Neural progenitor cell (in vitro differentiated cells): ENCODE results near the gene POMGNT2. TPM values are rescaled to one million over a fixed set of nuclear protein-coding genes. Genes with fewer than 3 reads are reported as not detected.

Experiments used
- DNase-seq: peaks from one replicate; pipeline ENCODE4 v3.0.0-alpha.2; 2016; ENCODE audit warnings: low spot score
- H2AFZ ChIP-seq: fragments of 200-600 bp; sonication (generic); replicated peaks from 2 replicates; pipeline ENCODE4 v1.6.1; 2016; ENCODE audit warnings: antibody characterized with exemption
- H3F3A ChIP-seq: fragments of 200-600 bp; sonication (generic); 2 replicates; pipeline ENCODE4 v1.6.1; 2016; ENCODE audit warnings: antibody characterized with exemption, low read depth
- H3K27ac ChIP-seq: fragments of 200-600 bp; sonication (generic); 2 replicates; pipeline ENCODE4 v1.5.1; 2016; ENCODE audit warnings: mild to moderate bottlenecking
- H3K27me3 ChIP-seq: fragments of 200-600 bp; sonication (generic); 2 replicates; pipeline ENCODE4 v1.6.1; 2016; ENCODE audit warnings: mild to moderate bottlenecking, moderate library complexity
- H3K36me3 ChIP-seq: fragments of 200-600 bp; sonication (generic); 2 replicates; pipeline ENCODE4 v1.5.1; 2016
- H3K4me1 ChIP-seq: fragments of 200-600 bp; sonication (generic); 2 replicates; pipeline ENCODE4 v1.6.1; 2016; ENCODE audit warnings: mixed run types
- H3K4me2 ChIP-seq: fragments of 200-600 bp; sonication (generic); 2 replicates; pipeline ENCODE4 v1.6.1; 2016
- H3K4me3 ChIP-seq: fragments of 200-600 bp; sonication (generic); 2 replicates; pipeline ENCODE4 v1.5.1; 2016
- H3K79me2 ChIP-seq: fragments of 200-600 bp; sonication (generic); 2 replicates; pipeline ENCODE4 v1.6.1; 2016; ENCODE audit warnings: low read depth
- H3K9ac ChIP-seq: fragments of 200-600 bp; sonication (generic); 2 replicates; pipeline ENCODE4 v1.6.1; 2016
- H3K9me3 ChIP-seq: fragments of 200-600 bp; sonication (generic); 2 replicates; pipeline ENCODE4 v1.5.1; 2016; ENCODE audit warnings: low read depth
- H4K20me1 ChIP-seq: fragments of 200-600 bp; sonication (generic); 2 replicates; pipeline ENCODE4 v1.6.1; 2016; ENCODE audit warnings: low read depth
- H3K27ac Mint-ChIP-seq: 3 replicates; pipeline ENCODE4 v1.8.0; 2021; ENCODE audit warnings: mixed read lengths
- H3K27me3 Mint-ChIP-seq: 2 replicates; pipeline ENCODE4 v1.8.0; 2022; ENCODE audit warnings: low read depth, mild to moderate bottlenecking, inconsistent platforms, moderate library complexity, mixed read lengths; ENCODE audit not compliant: insufficient read depth
- H3K36me3 Mint-ChIP-seq: 3 replicates; pipeline ENCODE4 v1.8.0; 2021; ENCODE audit warnings: mixed read lengths
- H3K4me1 Mint-ChIP-seq: 3 replicates; pipeline ENCODE4 v1.8.0; 2021; ENCODE audit warnings: mixed read lengths
- H3K4me3 Mint-ChIP-seq: 3 replicates; pipeline ENCODE4 v1.8.0; 2021; ENCODE audit warnings: mild to moderate bottlenecking, moderate library complexity, mixed read lengths
- H3K9me3 Mint-ChIP-seq: 3 replicates; pipeline ENCODE4 v1.8.0; 2020; ENCODE audit warnings: mixed read lengths
- EZH2 ChIP-seq: fragments of 200-600 bp; sonication (generic); IDR thresholded peaks from 2 replicates; pipeline ENCODE4 v1.6.1; 2017; ENCODE audit warnings: antibody characterized with exemption, mild to moderate bottlenecking, moderate library complexity
- EZH2phosphoT487 ChIP-seq: fragments of 200-600 bp; sonication (generic); IDR thresholded peaks from 2 replicates; pipeline ENCODE4 v1.6.1; 2017; ENCODE audit warnings: antibody characterized with exemption
- total RNA-seq: library from RNA; depleted of rRNA; stranded (reverse); fragments of >200 nt; gene quantifications from 2 replicates; pipeline ENCODE4 v1.2.3, GENCODE V29; 2015; ENCODE audit warnings: low replicate concordance
- TF ChIP-seq, protein P1 (sequence below): fragments of 200-600 bp; sonication (generic); IDR thresholded peaks from 2 replicates; pipeline ENCODE4 v1.5.1; 2017; ENCODE audit warnings: antibody characterized with exemption, mild to moderate bottlenecking

POMGNT2 gene
- total RNA-seq, 1 donor from 2014 or later: 13.2 TPM

DNA sequence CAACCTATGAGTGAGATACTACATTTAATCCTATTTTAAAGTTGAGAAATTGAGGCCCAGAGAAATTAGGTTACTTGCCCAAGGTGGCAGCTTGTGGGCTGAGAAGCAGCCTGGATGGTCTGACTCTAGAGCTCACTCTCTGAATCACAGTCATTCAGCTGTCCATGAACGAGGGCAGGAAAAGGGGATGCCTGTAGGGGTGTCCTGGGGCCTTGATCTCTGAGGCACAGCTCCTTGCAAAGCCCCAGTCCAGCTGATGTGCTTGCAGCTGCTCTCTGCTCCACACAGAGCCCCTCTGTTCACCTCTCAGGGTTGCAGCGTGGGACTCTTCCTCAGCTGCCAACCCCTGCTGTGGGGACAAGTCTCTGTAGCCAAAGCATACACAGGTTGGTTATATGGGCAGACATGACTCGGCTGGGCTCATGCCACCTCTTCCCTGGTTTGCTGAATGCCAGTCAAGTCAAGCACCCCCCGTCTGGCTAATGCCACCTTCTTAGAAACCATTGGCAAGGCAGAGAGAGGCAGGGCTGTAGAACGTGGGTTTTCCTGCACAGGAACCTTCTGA, 70.0 kb downstream of the POMGNT2 start:
- H2AFZ ChIP-seq: no peak overlapping the region
- H3K27ac ChIP-seq: no peak overlapping the region
- H3K27ac Mint-ChIP-seq: no peak overlapping the region
- no peak overlapping the region for H3K4me3 Mint-ChIP-seq
- H3F3A ChIP-seq: no peaks in the 10 kb centered on the region
- no peaks in the 10 kb centered on the region for H3K9me3 Mint-ChIP-seq
- DNase-seq: no peak
- H3K79me2 ChIP-seq: no peaks in the 10 kb centered on the region
- no peak overlapping the region for H3K9ac ChIP-seq
- H3K27me3 ChIP-seq: no peaks in the 10 kb centered on the region
- H4K20me1 ChIP-seq: no peaks in the 10 kb centered on the region
- H3K27me3 Mint-ChIP-seq: peaks cover 3% of the 10 kb centered on the region
- TF ChIP-seq EZH2phosphoT487: no peak
- TF ChIP-seq EZH2: no peak
- TF ChIP-seq, protein P1, sequence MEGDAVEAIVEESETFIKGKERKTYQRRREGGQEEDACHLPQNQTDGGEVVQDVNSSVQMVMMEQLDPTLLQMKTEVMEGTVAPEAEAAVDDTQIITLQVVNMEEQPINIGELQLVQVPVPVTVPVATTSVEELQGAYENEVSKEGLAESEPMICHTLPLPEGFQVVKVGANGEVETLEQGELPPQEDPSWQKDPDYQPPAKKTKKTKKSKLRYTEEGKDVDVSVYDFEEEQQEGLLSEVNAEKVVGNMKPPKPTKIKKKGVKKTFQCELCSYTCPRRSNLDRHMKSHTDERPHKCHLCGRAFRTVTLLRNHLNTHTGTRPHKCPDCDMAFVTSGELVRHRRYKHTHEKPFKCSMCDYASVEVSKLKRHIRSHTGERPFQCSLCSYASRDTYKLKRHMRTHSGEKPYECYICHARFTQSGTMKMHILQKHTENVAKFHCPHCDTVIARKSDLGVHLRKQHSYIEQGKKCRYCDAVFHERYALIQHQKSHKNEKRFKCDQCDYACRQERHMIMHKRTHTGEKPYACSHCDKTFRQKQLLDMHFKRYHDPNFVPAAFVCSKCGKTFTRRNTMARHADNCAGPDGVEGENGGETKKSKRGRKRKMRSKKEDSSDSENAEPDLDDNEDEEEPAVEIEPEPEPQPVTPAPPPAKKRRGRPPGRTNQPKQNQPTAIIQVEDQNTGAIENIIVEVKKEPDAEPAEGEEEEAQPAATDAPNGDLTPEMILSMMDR: no peak
- no peaks in the 10 kb centered on the region for H3K36me3 Mint-ChIP-seq
- H3K4me1 ChIP-seq: no peaks in the 10 kb centered on the region
- no peaks in the 10 kb centered on the region for H3K9me3 ChIP-seq
- H3K36me3 ChIP-seq: no peaks in the 10 kb centered on the region
- H3K4me3 ChIP-seq: no peak overlapping the region
- H3K4me2 ChIP-seq: no peak overlapping the region
- H3K4me1 Mint-ChIP-seq: no peaks in the 10 kb centered on the region

DNA sequence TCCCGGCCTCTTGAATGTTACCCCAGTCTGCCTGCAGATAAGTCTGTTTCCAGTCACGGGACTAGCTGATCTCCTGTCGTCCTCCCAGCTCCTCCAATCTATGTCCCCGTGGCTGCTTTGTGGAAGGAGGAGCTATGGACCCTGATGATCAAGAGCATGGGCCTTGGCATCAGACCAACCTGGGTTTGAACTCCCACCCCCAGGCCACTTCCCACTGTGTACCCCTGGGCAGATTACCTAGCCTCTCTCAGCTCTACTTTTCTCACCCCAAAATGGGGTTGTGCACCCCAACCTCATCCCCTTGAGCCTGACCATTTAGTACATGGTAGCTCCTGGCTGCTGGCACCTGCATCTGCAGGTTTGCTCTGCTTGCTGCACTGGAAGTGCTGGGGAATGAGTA, 71.0 kb downstream of the POMGNT2 start:
- Mint-ChIP-seq H3K27me3 (peaks cover 3% of the 10 kb centered on the region), H3K27ac (no peak overlapping the region), H3K4me1 (no peaks in the 10 kb centered on the region), H3K9me3 (no peaks in the 10 kb centered on the region), H3K4me3 (no peak overlapping the region), H3K36me3 (no peaks in the 10 kb centered on the region)
- no peaks in the 10 kb centered on the region for H3K9me3 ChIP-seq
- H4K20me1 ChIP-seq: no peaks in the 10 kb centered on the region
- H2AFZ ChIP-seq: no peak overlapping the region
- H3K36me3 ChIP-seq: no peaks in the 10 kb centered on the region
- no peaks in the 10 kb centered on the region for H3K27me3 ChIP-seq
- no peaks in the 10 kb centered on the region for H3F3A ChIP-seq
- H3K79me2 ChIP-seq: no peaks in the 10 kb centered on the region
- no peak overlapping the region for H3K4me2 ChIP-seq
- no peak overlapping the region for H3K27ac ChIP-seq
- no peaks in the 10 kb centered on the region for H3K4me1 ChIP-seq
- no peak overlapping the region for H3K9ac ChIP-seq
- TF ChIP-seq EZH2phosphoT487: no peak
- TF ChIP-seq, protein P1: no peak
- no peak for TF ChIP-seq EZH2
- H3K4me3 ChIP-seq: no peak overlapping the region
- DNase-seq: no peak

DNA sequence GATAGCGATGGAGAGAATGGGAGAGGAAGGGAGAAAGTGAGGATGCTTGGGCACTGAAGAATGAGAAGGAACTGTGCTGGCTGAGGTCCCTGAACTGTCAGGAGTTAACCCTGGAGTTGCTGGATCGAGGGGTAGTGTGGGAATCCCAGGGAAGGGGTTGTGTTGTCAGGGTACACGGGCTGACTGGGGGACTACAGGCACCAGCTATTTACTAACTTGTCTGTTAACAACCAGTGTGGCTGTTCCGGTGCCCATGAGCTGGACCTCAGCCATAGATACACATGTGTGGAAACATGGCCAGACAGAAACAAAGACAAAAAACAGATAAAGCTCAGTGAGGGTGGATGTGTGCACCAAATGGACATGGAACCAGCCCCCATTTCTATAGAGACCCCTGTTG, 71.7 kb downstream of the POMGNT2 start:
- no peaks in the 10 kb centered on the region for H3K36me3 ChIP-seq
- H3K4me2 ChIP-seq: no peak overlapping the region
- H3K36me3 Mint-ChIP-seq: no peaks in the 10 kb centered on the region
- H3K79me2 ChIP-seq: no peaks in the 10 kb centered on the region
- no peak overlapping the region for H3K27ac ChIP-seq
- H3K4me3 Mint-ChIP-seq: no peak overlapping the region
- peaks cover 3% of the 10 kb centered on the region for H3K27me3 Mint-ChIP-seq
- no peaks in the 10 kb centered on the region for H3F3A ChIP-seq
- H3K27ac Mint-ChIP-seq: no peak overlapping the region
- H2AFZ ChIP-seq: no peak overlapping the region
- H3K9me3 Mint-ChIP-seq: no peaks in the 10 kb centered on the region
- no peak for DNase-seq
- no peak overlapping the region for H3K9ac ChIP-seq
- no peaks in the 10 kb centered on the region for H3K4me1 Mint-ChIP-seq
- no peak overlapping the region for H3K4me3 ChIP-seq
- H3K27me3 ChIP-seq: no peaks in the 10 kb centered on the region
- no peaks in the 10 kb centered on the region for H3K9me3 ChIP-seq
- TF ChIP-seq EZH2phosphoT487 (no peak), EZH2 (no peak)
- TF ChIP-seq, protein P1: no peak
- H4K20me1 ChIP-seq: no peaks in the 10 kb centered on the region
- no peaks in the 10 kb centered on the region for H3K4me1 ChIP-seq
